Measurements from ENCODE around the gene RAD54L.
"Not testable (repeated sequence)": the region's sequence is repeated elsewhere in the genome, so short reads cannot be mapped to it uniquely, and the experiment has no call there.

Gene RAD54L

GRCh38 chr1:46325285-46326076, 77.9 kb downstream of the RAD54L start:
- not testable (repeated sequence) for DNase-seq

All from CD4-positive, alpha-beta T cell treated with Interleukin-1 beta for 1 hour (primary cell).